ENCODE data around the gene RSPO3.

RSPO3 gene

GRCh38 chr6:127110712-127111111 lies 7.8 kb upstream of the RSPO3 start:
- DNase-seq (ENCODE audit: low read depth, low spot score) = no peak
- H3K27ac ChIP-seq = no peak overlapping the region

- H3K27ac ChIP-seq = no peak overlapping the region
- no peak for DNase-seq (ENCODE audit: low read depth, low spot score)
Measured at GRCh38 chr6:127111526-127111925, 6.9 kb upstream of the RSPO3 start.

DNA sequence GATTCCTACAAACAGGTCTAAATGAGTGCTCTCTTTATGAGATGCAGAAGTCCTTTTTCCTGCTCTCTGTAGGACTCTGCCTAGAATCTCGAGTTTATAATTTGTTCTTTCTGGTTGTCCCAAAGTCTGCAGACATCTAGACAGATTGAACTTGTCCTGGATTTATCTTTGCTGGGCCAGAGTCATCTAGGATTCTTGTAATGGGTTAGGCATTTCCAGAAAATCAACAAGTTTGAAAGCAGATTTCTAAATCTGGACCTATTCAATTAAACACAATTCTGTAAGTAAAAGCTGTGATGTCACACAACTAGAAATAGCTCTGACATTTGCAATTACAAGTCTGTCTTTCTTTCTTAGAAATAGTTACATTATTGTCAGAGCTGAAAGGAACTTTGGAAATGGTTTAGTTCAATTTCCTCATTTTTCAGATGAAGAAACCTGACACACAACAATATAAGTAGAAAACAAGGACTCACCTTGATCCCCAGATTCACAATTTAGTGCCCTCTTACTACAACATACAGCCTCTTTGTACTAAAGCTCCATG lies 4.2 kb upstream of the RSPO3 start:
- DNase-seq (ENCODE audit: low read depth, low spot score) = no peak

DNA sequence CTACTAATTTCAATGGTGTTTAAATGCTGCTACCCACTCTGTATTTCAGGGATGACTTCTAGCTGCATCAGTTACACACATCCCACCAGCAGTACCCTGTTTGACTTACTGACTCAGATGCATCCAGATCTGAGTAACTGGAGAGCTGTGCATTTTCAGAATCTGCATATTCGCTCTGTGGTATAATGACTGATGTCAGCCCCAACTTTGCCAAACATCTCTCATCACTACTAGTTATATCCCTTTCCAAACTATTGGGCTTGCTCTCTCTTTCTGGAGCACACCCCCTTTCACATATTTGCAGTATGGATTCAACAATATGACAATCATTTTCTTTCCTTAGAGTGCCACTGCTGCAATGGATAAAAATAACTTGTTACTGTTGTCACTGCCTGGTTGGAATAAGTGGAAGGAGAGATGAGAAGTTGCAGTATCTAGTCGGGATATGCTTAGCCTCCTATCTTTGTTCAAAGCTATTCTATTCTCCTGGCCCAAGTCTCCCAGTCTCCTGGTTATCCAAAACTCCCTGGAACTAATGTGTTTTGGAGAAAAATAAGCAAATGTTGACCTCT lies 3.3 kb upstream of the RSPO3 start:
- H3K27ac ChIP-seq = no peak overlapping the region
- DNase-seq (ENCODE audit: low read depth, low spot score) = no peak

More for the DNA sequence above, 4.2 kb upstream of the RSPO3 start:
- no peak overlapping the region for H3K27ac ChIP-seq

GRCh38 chr6:127115746-127116145 lies 2.7 kb upstream of the RSPO3 start:
- no peak overlapping the region for H3K27ac ChIP-seq
- DNase-seq (ENCODE audit: low read depth, low spot score) = no peak

- no peak overlapping the region for H3K27ac ChIP-seq
- DNase-seq (ENCODE audit: low read depth, low spot score) = no peak
Measured at GRCh38 chr6:127117979-127118297, 533 bp upstream of the RSPO3 start.

DNA sequence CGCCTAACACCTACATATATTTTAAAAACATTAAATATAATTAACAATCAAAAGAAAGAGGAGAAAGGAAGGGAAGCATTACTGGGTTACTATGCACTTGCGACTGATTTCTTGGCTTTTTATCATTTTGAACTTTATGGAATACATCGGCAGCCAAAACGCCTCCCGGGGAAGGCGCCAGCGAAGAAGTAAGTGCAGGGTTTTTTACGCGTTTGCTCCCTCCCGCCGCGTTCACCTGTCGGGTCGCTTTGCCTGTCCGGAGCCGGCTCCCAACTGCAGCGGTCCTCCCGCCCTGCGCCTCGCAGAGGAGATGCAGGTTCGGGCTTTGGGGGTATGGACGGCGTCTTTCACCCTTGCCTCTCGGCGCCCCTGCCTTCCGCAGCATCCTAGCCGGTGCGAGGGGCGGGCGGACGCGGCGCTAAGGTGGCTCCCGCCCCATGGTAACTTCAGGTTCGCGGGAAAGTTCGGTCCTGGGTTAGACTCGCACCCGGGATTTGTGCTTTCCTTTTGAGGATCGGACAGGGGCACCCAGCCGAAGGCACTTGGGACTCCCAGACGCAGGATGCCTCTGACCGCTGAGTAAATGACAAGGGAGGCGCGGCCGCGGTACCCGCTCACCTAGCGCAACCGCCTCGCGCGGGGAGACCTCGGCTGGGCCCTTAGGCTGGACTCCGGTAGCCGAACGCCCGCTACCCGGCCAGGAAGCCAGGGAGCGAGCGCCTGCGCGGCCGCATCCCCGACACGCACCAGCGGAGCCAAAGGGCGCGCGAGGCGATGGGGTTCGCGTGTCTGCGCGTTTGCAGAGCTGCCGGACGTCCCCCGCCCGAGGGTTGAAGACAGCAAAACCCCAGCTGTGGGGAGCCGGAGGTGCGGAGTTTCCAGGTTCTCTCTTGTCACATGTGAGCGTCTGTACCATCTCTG lies 891 bp downstream of the RSPO3 start:
- no peak overlapping the region for H3K27ac ChIP-seq
- DNase-seq (ENCODE audit: low read depth, low spot score) = no peak

DNA sequence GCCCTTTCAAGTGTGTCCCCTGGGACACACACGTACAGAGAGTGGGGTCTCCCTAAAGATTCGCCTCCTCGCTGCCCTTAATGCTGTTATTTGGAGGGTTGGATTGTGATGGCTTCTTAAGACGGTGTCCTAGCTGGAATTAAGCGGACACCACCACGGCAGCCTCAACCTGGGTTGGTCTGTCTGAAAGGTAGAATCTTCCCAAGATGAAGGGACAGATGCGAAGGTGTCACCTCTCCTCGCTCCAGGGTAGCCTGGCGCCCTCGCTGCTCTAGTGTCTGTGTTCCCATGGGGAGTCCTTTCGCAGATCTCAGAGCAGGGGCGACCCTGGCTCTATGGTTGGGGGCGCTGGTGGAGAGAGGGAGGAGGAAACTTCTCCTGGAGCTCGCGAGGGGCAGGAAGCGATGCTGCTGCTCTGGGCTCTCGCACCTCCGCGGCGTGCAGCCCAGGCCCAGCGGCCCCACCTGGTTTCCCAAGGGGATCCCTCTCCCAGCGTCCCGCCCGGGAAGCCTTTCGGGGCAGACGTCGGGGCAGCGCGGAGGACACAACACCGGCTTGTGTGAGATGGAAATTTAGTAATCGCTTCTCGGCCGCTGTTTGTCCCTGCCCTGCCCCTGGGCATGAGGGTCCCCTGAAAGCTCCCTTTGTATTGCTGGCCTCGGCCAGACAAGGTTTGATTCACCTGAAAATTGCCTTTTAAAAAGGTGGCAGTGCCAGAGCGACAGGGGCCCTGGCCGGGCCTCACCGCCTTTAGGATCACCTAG lies 1.7 kb downstream of the RSPO3 start:
- no peak overlapping the region for H3K27ac ChIP-seq
- no peak for DNase-seq (ENCODE audit: low read depth, low spot score)

DNA sequence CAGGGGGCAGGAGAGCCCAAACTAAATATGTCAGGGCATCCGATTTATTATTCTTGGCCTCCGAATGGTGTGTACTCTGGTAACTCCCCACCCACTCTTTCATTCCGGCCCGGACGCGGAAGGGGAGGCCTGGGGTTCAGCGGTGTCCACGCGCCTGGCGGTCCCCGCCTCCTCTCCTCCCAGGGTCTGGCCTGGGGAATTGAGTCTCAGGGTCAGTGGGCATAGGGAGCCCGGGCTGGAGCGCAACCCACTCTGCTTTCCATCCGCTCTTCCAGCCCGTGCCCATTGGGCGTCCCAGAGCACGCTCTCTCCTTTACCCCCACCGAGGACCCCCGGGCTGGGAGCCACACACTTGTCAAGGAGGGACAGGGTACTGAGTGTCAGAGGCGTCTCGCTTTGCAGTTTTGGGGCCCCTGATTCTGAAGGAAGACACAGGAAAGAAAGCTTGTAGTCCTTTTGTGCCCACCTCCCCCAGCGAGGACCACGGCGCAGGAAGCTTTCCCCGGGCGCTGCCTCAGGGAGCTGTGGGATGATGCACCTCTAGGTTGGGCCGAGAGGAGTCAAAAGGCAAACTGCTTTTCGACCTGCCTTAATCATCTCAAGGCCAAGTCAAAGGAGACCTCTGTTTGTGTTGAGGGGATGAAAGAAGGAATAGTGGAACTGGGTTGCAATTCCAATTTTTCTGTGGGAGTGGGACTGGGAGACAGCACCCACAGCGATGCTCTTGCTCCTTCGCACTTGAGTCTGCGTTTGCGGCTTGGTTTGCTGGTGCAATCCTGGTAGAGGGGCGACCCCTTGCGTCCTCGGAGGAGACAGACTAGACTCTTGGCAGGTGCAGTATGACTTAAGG lies 2.5 kb downstream of the RSPO3 start:
- DNase-seq (ENCODE audit: low read depth, low spot score) = peak; percentile 12
- H3K27ac ChIP-seq = no peak overlapping the region

DNA sequence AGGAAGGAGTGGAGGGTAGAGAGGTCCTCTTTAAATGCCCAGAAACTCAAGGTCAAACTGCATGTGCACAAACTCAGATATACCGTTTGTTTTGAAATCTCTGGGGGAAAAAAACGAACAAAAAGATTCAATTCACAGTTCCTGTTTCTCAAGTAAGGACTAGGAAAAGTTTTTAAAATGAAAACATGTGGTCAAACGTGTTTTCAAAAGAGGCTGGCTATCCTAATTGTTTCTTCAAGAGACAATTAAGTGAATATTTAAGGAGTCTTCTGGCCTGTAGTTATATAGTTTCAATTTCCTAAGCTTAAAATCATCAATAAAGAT lies 3.1 kb downstream of the RSPO3 start:
- DNase-seq (ENCODE audit: low read depth, low spot score) = no peak
- no peak overlapping the region for H3K27ac ChIP-seq

DNA sequence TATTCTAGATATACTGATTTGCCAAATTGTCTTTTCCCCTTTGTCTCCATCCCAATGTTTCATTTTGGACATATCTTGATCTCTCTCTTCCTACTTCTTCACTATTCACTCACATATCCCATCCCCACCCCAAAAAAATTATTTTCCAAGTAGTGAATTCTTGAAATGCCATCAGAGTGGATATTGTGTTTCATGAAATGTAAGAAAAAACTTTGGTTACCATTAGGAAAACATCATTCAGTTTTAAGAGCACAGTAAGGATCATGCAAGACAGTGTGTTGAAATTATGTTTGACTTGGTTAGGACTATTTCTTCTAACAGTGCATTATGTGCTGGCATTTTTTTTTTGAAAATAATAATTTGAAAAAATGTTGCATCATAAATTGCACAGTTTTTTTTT lies 5.7 kb downstream of the RSPO3 start:
- no peak overlapping the region for H3K27ac ChIP-seq
- DNase-seq (ENCODE audit: low read depth, low spot score) = no peak

GRCh38 chr6:127124680-127125079 lies 6.2 kb downstream of the RSPO3 start:
- no peak overlapping the region for H3K27ac ChIP-seq
- DNase-seq (ENCODE audit: low read depth, low spot score) = no peak

DNA sequence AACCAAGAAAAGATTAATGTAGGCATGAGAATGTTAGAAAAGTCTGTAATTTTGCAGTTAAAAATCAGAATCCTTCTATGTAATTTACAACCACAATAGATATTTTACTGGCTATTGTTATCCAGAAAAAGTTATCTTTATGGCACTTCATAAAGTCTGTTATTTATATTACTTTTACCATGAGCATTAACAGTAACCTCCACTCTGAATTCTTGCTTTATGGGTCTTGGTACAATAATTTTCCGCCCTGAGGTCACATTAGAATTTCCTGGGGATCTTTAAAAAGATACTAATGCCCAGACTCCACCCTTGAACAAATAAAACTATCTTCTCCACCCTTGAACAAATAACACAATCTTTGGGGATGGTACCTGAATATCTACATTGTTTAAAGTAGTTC lies 9.6 kb downstream of the RSPO3 start:
- H3K27ac ChIP-seq = no peak overlapping the region
- DNase-seq (ENCODE audit: low read depth, low spot score) = no peak

DNA sequence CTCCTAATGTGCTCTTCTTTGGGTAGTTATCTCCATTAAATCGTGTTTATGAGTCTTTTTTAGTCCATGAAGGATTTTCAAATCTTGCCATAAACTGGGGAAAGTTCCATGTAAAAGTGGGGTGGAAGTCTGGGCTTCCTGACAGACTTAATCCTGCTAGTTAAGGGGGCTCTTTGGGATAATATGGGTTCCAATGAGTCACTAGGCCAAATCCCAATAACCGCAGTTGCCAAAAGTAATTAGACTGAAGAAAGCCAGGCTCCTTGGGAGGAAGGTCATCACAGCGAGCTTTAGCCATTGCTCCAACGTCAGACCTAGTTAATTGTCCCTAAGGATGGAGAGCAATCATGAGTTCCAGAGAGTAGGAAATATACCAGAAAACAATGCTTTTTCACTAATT lies 10.8 kb downstream of the RSPO3 start:
- H3K27ac ChIP-seq = no peak overlapping the region
- DNase-seq (ENCODE audit: low read depth, low spot score) = no peak

DNA sequence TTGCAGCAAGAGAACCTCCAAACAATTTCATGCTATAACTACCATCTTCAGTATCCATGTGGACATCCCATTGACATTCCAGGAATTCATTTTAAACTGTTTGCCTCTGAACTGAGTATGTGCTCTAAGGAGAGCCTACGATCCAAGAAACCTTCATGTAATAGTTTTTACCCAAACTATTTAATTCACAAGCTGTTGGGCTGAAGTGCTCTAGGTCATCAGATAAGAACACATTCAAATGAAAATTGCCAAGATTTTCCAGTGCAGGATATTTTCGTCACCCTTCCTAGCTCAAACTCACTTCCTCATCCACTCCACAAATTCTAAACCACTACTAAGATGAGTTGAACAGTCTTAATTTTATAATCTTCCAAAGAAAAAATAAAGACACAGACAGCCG lies 12.8 kb downstream of the RSPO3 start:
- DNase-seq (ENCODE audit: low read depth, low spot score) = no peak
- no peak overlapping the region for H3K27ac ChIP-seq

GRCh38 chr6:127131772-127132376 lies 13.4 kb downstream of the RSPO3 start:
- H3K27ac ChIP-seq = no peak overlapping the region
- no peak for DNase-seq (ENCODE audit: low read depth, low spot score)

DNA sequence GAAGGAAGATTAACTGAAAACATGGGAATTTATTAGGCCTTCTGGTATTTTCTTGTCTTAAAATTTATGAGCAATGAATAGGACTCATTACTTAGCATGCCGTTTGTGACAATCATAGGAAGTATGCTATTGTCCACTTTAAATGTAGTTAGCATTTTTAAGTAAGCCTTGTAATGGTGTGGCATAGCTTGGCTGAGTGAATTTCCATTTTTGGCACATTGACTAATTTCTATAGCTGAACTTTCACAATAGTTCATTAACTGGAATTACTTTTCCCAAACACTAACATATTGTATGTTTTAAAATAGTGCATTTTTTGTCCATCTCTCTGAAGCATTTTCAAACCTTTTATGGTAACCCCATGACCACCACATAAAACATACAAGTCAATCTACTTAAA lies 15.7 kb downstream of the RSPO3 start:
- no peak for DNase-seq (ENCODE audit: low read depth, low spot score)
- no peak overlapping the region for H3K27ac ChIP-seq

DNA sequence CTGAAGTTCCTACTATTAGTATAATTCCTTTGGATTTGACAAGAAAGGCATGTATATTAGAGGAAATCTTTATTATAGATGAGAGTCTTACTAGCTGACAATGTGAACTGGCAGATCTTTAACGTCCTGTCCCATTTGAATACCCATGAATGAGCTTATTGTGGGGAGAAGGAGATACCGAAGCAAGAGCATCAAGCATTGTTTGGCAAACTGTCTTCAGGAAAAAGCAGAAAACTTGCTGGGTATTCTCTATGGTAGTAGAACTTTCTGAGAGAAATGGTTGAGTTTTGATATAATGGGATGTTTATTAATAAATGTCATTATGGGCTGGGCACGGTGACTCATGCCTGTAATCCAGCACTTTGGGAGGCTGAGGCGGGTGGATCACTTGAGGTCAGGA lies 18.3 kb downstream of the RSPO3 start:
- H3K27ac ChIP-seq = no peak overlapping the region
- DNase-seq (ENCODE audit: low read depth, low spot score) = no peak

GRCh38 chr6:127146932-127147331 lies 28.5 kb downstream of the RSPO3 start:
- no peak overlapping the region for H3K27ac ChIP-seq
- peak; percentile 5 for DNase-seq (ENCODE audit: low read depth, low spot score)

GRCh38 chr6:127147534-127147933 lies 29.1 kb downstream of the RSPO3 start:
- peak; percentile 8 for DNase-seq (ENCODE audit: low read depth, low spot score)
- H3K27ac ChIP-seq = no peak overlapping the region

Data from epithelial cell of prostate (primary cell).